Measurements from ENCODE around the gene HDGF. TPM values are rescaled to one million over a fixed set of nuclear protein-coding genes. Genes with fewer than 3 reads are reported as not detected.

Gene HDGF
- total and polyA plus RNA-seq, 10 donors: 48.8 to 143 (median 95.6) TPM

DNA sequence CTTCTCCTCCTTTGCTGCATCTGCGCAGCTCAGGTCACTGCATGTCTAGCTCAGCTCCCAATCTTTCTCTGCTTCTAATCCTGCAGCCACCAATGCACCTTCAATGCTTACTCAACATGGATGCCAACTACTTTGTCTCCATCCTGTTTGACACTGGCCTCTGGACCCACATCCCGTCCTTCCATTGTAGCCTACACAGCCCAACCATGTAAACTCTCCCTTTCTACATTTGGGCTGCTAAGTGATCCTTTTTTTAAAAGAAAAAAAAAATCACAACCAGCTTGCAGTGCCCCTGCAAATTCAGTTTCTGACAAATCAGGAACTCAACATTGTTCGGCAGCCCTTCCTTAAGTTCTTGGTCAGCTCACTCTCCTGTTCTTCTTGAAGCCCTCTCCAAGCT lies 36.6 kb downstream of the HDGF start:
- DNase-seq: no peak
- no peak for TF ChIP-seq POLR2AphosphoS5 (IDR thresholded peaks at IDR 0.05)
- no peak for TF ChIP-seq POLR2A (IDR thresholded peaks at IDR 0.05)
- no peak for TF ChIP-seq CTCF (IDR thresholded peaks at IDR 0.05 in 8 of 11, conservative IDR thresholded peaks at IDR 0.05 in 3 of 11)
- no peak overlapping the region for H3K4me3 ChIP-seq
- peaks cover 0 to 3% (median 0%) of the 10 kb centered on the region in 6 donors for H3K4me1 ChIP-seq
- WGBS, 5 donors: 78 to 88% (median 82%) methylated on average over 3 of the region's 3 CpGs
- no peak overlapping the region for H3K27ac ChIP-seq
- intact Hi-C loops (cut with DNase I; ENCODE audit: low total_unique reads): no loop called here
- H3K9me3 ChIP-seq: no peaks in the 10 kb centered on the region
- peaks cover 0 to 52% (median under 1%) of the 10 kb centered on the region in 6 donors for H3K36me3 ChIP-seq
- no peaks in the 10 kb centered on the region for H3K27me3 ChIP-seq (replicated peaks in 1 of 7)

DNA sequence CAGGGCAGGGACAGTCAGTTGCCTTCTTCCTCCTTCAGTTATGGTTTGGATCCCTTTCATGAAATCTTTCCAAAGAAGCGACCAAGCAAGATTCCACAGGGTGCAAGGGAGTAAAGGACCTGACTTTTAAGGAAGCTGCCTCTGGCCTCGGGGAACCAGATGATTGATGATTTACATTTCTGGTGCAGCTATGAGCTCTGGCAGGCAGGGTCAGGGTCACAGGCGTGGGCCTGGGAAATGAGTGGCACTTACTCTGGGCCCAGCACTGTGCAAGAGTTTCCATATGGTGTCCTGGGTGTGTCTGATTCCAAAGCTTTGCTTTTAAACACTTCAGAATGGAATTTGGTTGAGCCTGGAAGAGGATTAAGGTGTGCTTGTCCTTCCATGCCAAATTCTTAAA lies 38.8 kb downstream of the HDGF start:
- TF ChIP-seq CTCF (IDR thresholded peaks at IDR 0.05 in 8 of 11, conservative IDR thresholded peaks at IDR 0.05 in 3 of 11) (no peak), POLR2A (IDR thresholded peaks at IDR 0.05) (no peak), POLR2AphosphoS5 (IDR thresholded peaks at IDR 0.05) (no peak)
- Histone ChIP-seq H3K27ac (no peak overlapping the region), H3K4me1 (peaks cover 0 to 3% (median 0%) of the 10 kb centered on the region in 6 donors), H3K36me3 (peaks cover 0 to 30% (median 0%) of the 10 kb centered on the region in 6 donors), H3K9me3 (no peaks in the 10 kb centered on the region), H3K4me3 (no peak overlapping the region), H3K27me3 (replicated peaks in 1 of 7) (no peaks in the 10 kb centered on the region)
- DNase-seq: no peak
- 38 to 69% (median 60%) methylated on average over 3 of the region's 3 CpGs for WGBS, 5 donors
- intact Hi-C loops (cut with DNase I; ENCODE audit: low total_unique reads): no loop called here

DNA sequence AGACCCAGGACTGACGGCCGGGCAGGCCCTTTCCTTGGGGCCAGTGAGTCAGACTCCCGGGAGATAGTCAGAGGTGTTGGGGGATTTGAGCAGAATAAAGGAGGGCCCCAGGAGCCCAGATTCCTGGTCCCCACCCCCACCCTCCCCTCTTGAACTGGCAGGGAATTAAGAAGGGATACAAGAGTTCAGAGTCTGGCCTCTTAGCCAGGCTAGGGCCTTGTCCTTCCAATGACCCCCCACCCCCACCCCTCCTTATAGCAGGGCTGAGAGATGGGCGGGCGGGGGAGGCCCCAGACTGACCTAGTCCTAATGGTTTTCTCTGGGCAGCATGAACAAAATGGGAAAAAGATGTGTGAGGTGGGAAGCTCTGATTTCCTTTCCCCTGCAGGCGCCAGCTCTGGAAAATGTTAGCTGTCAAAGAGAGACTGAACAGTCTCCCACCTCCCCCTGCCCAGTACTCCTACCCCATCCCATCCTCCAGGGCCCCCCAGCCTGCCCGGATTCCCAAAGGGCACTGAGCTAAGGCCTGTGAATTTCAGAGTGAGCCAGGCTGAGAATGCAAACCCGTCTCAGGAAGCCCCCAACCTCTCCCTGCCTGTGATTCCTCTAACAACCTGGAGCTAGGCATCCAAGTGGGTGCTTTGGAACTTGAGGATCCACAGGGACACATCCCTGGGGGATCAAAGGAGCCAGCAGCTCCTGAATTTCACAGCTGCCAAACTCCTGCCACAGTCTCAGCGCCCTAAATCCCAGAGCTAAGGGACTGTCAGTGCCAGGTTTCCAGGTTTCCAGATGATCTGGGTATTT lies 40.3 kb downstream of the HDGF start:
- intact Hi-C loops (cut with DNase I; ENCODE audit: low total_unique reads): no loop called here
- peaks cover 0 to 9% (median 1%) of the 10 kb centered on the region in 7 donors for H3K27me3 ChIP-seq (replicated peaks in 1 of 7)
- no peak overlapping the region for H3K4me3 ChIP-seq
- H3K9me3 ChIP-seq: no peaks in the 10 kb centered on the region
- WGBS, 5 donors: 83 to 92% (median 88%) methylated on average over 7 to 9 of the region's 9 CpGs
- peaks cover 0 to 18% (median 0%) of the 10 kb centered on the region in 6 donors for H3K36me3 ChIP-seq
- DNase-seq: no peak
- peaks cover 4 to 17% (median 12%) of the 10 kb centered on the region in 6 donors for H3K4me1 ChIP-seq
- no peak overlapping the region for H3K27ac ChIP-seq
- no peak for TF ChIP-seq CTCF (IDR thresholded peaks at IDR 0.05 in 8 of 11, conservative IDR thresholded peaks at IDR 0.05 in 3 of 11)
- no peak for TF ChIP-seq POLR2A (IDR thresholded peaks at IDR 0.05)
- TF ChIP-seq POLR2AphosphoS5 (IDR thresholded peaks at IDR 0.05): no peak

DNA sequence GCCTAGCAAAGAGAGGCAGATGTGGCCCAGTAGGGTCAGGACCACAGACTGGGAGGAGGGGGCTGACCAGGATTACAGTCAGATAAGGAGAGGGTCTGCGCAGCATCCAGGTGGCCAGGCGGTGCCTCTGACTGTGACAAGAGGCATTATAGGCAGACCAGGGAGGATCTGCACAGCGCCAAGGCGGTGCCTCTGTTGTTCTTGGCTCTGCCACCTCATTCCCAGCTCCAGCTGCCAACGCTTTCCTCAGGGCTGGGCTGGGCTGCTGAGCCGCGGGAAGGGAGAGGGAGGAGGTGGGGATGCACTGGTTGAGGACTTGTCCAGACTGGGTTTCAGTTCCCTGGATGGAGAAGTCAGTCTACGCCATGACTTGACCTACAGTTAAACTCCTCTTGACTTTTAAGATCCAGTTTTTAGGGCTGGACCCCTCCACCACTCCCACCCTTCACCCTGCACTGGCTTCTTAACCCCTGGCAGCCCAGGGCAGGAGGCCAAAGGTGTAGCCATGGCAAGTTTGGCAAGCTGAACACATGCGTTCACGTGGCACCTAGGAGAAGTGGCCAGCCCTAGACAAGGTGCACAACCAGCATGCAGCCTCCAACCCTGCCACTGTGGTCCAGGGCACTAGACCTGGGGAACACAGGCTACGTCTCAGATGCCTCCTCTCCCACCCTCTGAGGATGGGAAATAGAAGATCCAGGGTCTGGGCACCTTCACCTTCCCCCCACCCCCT lies 41.6 kb downstream of the HDGF start:
- 72 to 78% (median 74%) methylated on average over 11 of the region's 11 CpGs for WGBS, 5 donors
- no peak for DNase-seq
- TF ChIP-seq POLR2AphosphoS5 (IDR thresholded peaks at IDR 0.05): peak in 2 of 3 donors; percentile 41 to 54
- no peak for TF ChIP-seq CTCF (IDR thresholded peaks at IDR 0.05 in 8 of 11, conservative IDR thresholded peaks at IDR 0.05 in 3 of 11)
- Histone ChIP-seq H3K9me3 (no peaks in the 10 kb centered on the region), H3K27me3 (replicated peaks in 1 of 7) (peaks cover 0 to 22% (median 14%) of the 10 kb centered on the region in 7 donors), H3K4me1 (peaks cover 15 to 30% (median 25%) of the 10 kb centered on the region in 6 donors), H3K36me3 (peaks cover 0 to 9% (median 0%) of the 10 kb centered on the region in 6 donors), H3K27ac (no peak overlapping the region), H3K4me3 (no peak overlapping the region)
- intact Hi-C loops (cut with DNase I; ENCODE audit: low total_unique reads): no loop called here

All from spleen (tissue), 11 donors.